H1 (cell line): ENCODE data around the gene RHEX. TPM values are rescaled to one million over a fixed set of nuclear protein-coding genes. Genes with fewer than 3 reads are reported as not detected.

Experiments used
- CTCF ChIA-PET: fragments of 300-600 bp; sonication (Branson Sonifier 250); formaldehyde crosslinking; loops from one replicate; lab custom pipeline; 2021; ENCODE audit not compliant: partially characterized antibody; lab: Charles Lee
- POLR2A ChIA-PET: fragments of 300-600 bp; sonication (Branson Sonifier 250); formaldehyde crosslinking; loops from one replicate; lab custom pipeline; 2021; ENCODE audit warnings: inconsistent platforms; ENCODE audit not compliant: partially characterized antibody; lab: Charles Lee
- DNase-seq, 2 experiments: peaks; one replicate each; pipeline versions ENCODE4 v3.0.0 to v3.0.0-alpha.2; 2010 to 2022; ENCODE audit warnings: low spot score in 2 of 2, low read depth in 1 of 2, mixed read lengths in 1 of 2
- FAIRE-seq: peaks from 2 replicates; lab custom pipeline; 2011; peaks lifted over from hg19 to GRCh38; lab: Jason Lieb, UNC
- H2AFZ ChIP-seq: 2 replicates; pipeline ENCODE4 v1.8.1; 2012; ENCODE audit warnings: low read length, inconsistent platforms
- H2AK5ac ChIP-seq: 2 replicates; pipeline ENCODE4 v1.6.1; 2013; ENCODE audit warnings: low read depth, low read length
- H2BK120ac ChIP-seq: replicated peaks from 2 replicates; pipeline ENCODE3; 2013; ENCODE audit warnings: low read depth, low read length, inconsistent platforms
- H2BK12ac ChIP-seq: 2 replicates; pipeline ENCODE4 v1.6.1; 2013; ENCODE audit warnings: low read depth, low read length
- H2BK15ac ChIP-seq: 2 replicates; pipeline ENCODE4 v1.6.1; 2013; ENCODE audit warnings: low read length
- H2BK20ac ChIP-seq: 2 replicates; pipeline ENCODE4 v1.6.1; 2013; ENCODE audit warnings: low read length
- H2BK5ac ChIP-seq: 2 replicates; pipeline ENCODE4 v1.6.1; 2013; ENCODE audit warnings: low read depth, low read length
- H3K14ac ChIP-seq: 2 replicates; pipeline ENCODE4 v1.6.1; 2013; ENCODE audit warnings: inconsistent platforms; ENCODE audit not compliant: insufficient read length
- H3K18ac ChIP-seq: 2 replicates; pipeline ENCODE4 v1.6.1; 2013; ENCODE audit warnings: low read length; ENCODE audit errors: extremely low read depth
- H3K23ac ChIP-seq: 2 replicates; pipeline ENCODE4 v1.6.1; 2013; ENCODE audit warnings: inconsistent platforms; ENCODE audit not compliant: insufficient read length
- H3K23me2 ChIP-seq: 2 replicates; pipeline ENCODE4 v1.6.1; 2013; ENCODE audit warnings: low read depth, low read length
- H3K27ac ChIP-seq: 2 replicates; pipeline ENCODE4 v1.6.1; 2011; ENCODE audit warnings: low read depth, low read length, inconsistent platforms
- H3K27me3 ChIP-seq, 4 experiments: replicated peaks in 1 of 4; 1 replicate in 1 of 4; 2 replicates in 3 of 4; pipeline versions ENCODE4 v1.6.1 to v1.8.1; 2011 to 2013; ENCODE audit warnings: low read length in 3 of 4, mild to moderate bottlenecking in 3 of 4, inconsistent platforms in 2 of 4, mixed read lengths in 2 of 4, moderate library complexity in 1 of 4; ENCODE audit not compliant: control insufficient read depth in 3 of 4, insufficient read depth in 3 of 4; ENCODE audit errors: extremely low read depth in 1 of 4
- H3K36me3 ChIP-seq, 4 experiments: 2 replicates each; pipeline versions ENCODE4 v1.6.1 to v1.8.1; 2011 to 2013; ENCODE audit warnings: mild to moderate bottlenecking in 4 of 4, low read length in 3 of 4, moderate library complexity in 2 of 4, control low read depth in 1 of 4, inconsistent platforms in 1 of 4; ENCODE audit not compliant: insufficient read depth in 4 of 4, control insufficient read depth in 2 of 4
- H3K4ac ChIP-seq: replicated peaks from 2 replicates; pipeline ENCODE3; 2013; ENCODE audit warnings: low read length, low read depth, mixed read lengths, inconsistent platforms; ENCODE audit not compliant: insufficient read length
- H3K4me1 ChIP-seq, 4 experiments: replicated peaks in 1 of 4; 1 replicate in 1 of 4; 2 replicates in 3 of 4; pipeline versions ENCODE4 v1.6.1 to v1.8.1; 2011 to 2013; ENCODE audit warnings: low read length in 3 of 4, inconsistent platforms in 2 of 4, mixed read lengths in 1 of 4; ENCODE audit not compliant: insufficient read depth in 4 of 4, control insufficient read depth in 3 of 4
- H3K4me2 ChIP-seq, 2 experiments: 2 replicates each; pipeline versions ENCODE4 v1.6.1 to v1.8.1; 2011 to 2013; ENCODE audit warnings: low read depth in 2 of 2, low read length in 2 of 2, control low read depth in 1 of 2, inconsistent platforms in 1 of 2, mild to moderate bottlenecking in 1 of 2; ENCODE audit not compliant: insufficient read depth in 1 of 2
- H3K4me3 ChIP-seq, 4 experiments: fragments of 200-600, 300-600 bp in 1 of 4; sonication (generic), shearing (Covaris generic), sonication (Bioruptor Twin) in 1 of 4; 2 replicates each; pipeline versions ENCODE4 v1.5.1 to v1.8.1; 2011 to 2016; ENCODE audit warnings: low read length in 4 of 4, low read depth in 3 of 4, control low read depth in 2 of 4, inconsistent platforms in 2 of 4, mild to moderate bottlenecking in 2 of 4, mixed read lengths in 1 of 4, moderate library complexity in 1 of 4; ENCODE audit not compliant: insufficient read depth in 2 of 4; ENCODE audit errors: extremely low read depth in 1 of 4
- H3K56ac ChIP-seq: replicated peaks from 2 replicates; pipeline ENCODE3; 2013; ENCODE audit warnings: low read depth, mild to moderate bottlenecking, mixed read lengths, low read length, inconsistent platforms; ENCODE audit not compliant: insufficient read length
- H3K79me1 ChIP-seq: 2 replicates; pipeline ENCODE4 v1.6.1; 2013; ENCODE audit warnings: low read depth, low read length, control low read depth
- H3K79me2 ChIP-seq, 2 experiments: 2 replicates each; pipeline versions ENCODE4 v1.6.1 to v1.8.1; 2012 to 2013; ENCODE audit warnings: low read length in 2 of 2, mild to moderate bottlenecking in 2 of 2, inconsistent platforms in 1 of 2; ENCODE audit not compliant: insufficient read depth in 2 of 2, control insufficient read depth in 1 of 2
- H3K9ac ChIP-seq, 4 experiments: replicated peaks in 1 of 4; 1 replicate in 1 of 4; 2 replicates in 3 of 4; pipeline versions ENCODE4 v1.6.1 to v1.8.1; 2011 to 2013; ENCODE audit warnings: low read depth in 3 of 4, low read length in 3 of 4, control low read depth in 2 of 4, mild to moderate bottlenecking in 2 of 4, moderate library complexity in 2 of 4, inconsistent platforms in 1 of 4; ENCODE audit errors: extremely low read depth in 1 of 4
- H3K9me3 ChIP-seq, 2 experiments: 2 replicates each; pipeline versions ENCODE4 v1.6.1 to v1.8.1; 2012 to 2013; ENCODE audit warnings: mild to moderate bottlenecking in 2 of 2, moderate library complexity in 2 of 2, control low read depth in 1 of 2, inconsistent platforms in 1 of 2, low read depth in 1 of 2, low read length in 1 of 2, mixed read lengths in 1 of 2; ENCODE audit not compliant: insufficient read depth in 2 of 2
- H4K20me1 ChIP-seq, 2 experiments: replicated peaks in 1 of 2; 2 replicates each; pipeline versions ENCODE3 to v1.8.1; 2011 to 2013; ENCODE audit warnings: inconsistent platforms in 2 of 2, low read length in 2 of 2, mild to moderate bottlenecking in 1 of 2; ENCODE audit not compliant: insufficient read depth in 2 of 2, control insufficient read depth in 1 of 2
- H4K5ac ChIP-seq: 2 replicates; pipeline ENCODE4 v1.6.1; 2013; ENCODE audit warnings: low read length, low read depth, mixed read lengths, inconsistent platforms; ENCODE audit not compliant: insufficient read length
- H4K8ac ChIP-seq: 2 replicates; pipeline ENCODE4 v1.8.0; 2013; ENCODE audit warnings: mild to moderate bottlenecking, moderate library complexity, low read length, inconsistent platforms; ENCODE audit not compliant: insufficient read depth; ENCODE audit errors: extremely low read depth
- H4K91ac ChIP-seq: replicated peaks from 2 replicates; pipeline ENCODE3; 2013; ENCODE audit warnings: low read length, mixed read lengths, inconsistent platforms; ENCODE audit not compliant: insufficient read length
- ASH2L ChIP-seq: fragments of 200-600, 300-600 bp; sonication (generic); IDR thresholded peaks from one replicate; pipeline ENCODE4 v1.7.1; 2017; ENCODE audit warnings: low read length
- FOSL1 ChIP-seq: IDR thresholded peaks from 2 replicates; pipeline ENCODE4 v1.6.1; 2011; ENCODE audit warnings: mild to moderate bottlenecking, low read depth, low read length, moderate library complexity; ENCODE audit not compliant: insufficient read depth
- JUN ChIP-seq: IDR thresholded peaks from 2 replicates; pipeline ENCODE4 v1.6.1; 2011; ENCODE audit warnings: low read depth, mild to moderate bottlenecking, improper control_type of control experiment, low read length
- KDM4A ChIP-seq: IDR thresholded peaks from one replicate; pipeline ENCODE4 v1.7.1; 2012; ENCODE audit warnings: low read depth, mild to moderate bottlenecking, moderate library complexity, low read length, inconsistent platforms; ENCODE audit not compliant: severe bottlenecking
- KDM5A ChIP-seq: fragments of 200-600 bp; IDR thresholded peaks from 2 replicates; pipeline ENCODE4 v1.7.1; 2012; ENCODE audit warnings: mild to moderate bottlenecking, low read length, inconsistent platforms, mixed read lengths
- RBBP5 ChIP-seq: IDR thresholded peaks from 2 replicates; pipeline ENCODE4 v1.7.1; 2012; ENCODE audit warnings: low read depth, mild to moderate bottlenecking, inconsistent platforms, low read length, moderate library complexity, borderline replicate concordance
- RNF2 ChIP-seq: fragments of 200-900, 300-1000 bp; sonication (generic); IDR thresholded peaks from 2 replicates; pipeline ENCODE4 v1.7.1; 2016; ENCODE audit warnings: borderline replicate concordance, low read depth, mild to moderate bottlenecking, antibody characterized with exemption, low read length; ENCODE audit not compliant: poor library complexity, severe bottlenecking; ENCODE audit errors: missing control alignments
- SP1 ChIP-seq: IDR thresholded peaks from 2 replicates; pipeline ENCODE4 v1.6.1; 2011; ENCODE audit warnings: low read depth, low read length
- SRF ChIP-seq: IDR thresholded peaks from 2 replicates; pipeline ENCODE4 v1.6.1; 2011; ENCODE audit warnings: mild to moderate bottlenecking, low read depth, low read length, moderate library complexity
- polyA plus RNA-seq, 7 experiments: library from polyadenylated mRNA; depleted of rRNA in 3 of 7; stranded (reverse) in 5 of 7; unstranded in 2 of 7; fragments of >200 nt in 5 of 7; fragments of 200-250 nt in 2 of 7; gene quantifications; 1 replicate in 5 of 7; 2 replicates in 1 of 7; 4 replicates in 1 of 7; pipeline versions ENCODE4 v1.2.1 to v1.2.3, GENCODE V29; 2011 to 2013; ENCODE audit warnings: missing spikeins in 2 of 7, mixed read lengths in 2 of 7
- total RNA-seq: library from RNA; stranded (reverse); fragmentation: NEBNext Ultra II Directional; extraction: Animal tissue kit (Norgen Biotek cat#: 25700); gene quantifications from 2 replicates; pipeline ENCODE4 v1.2.1, GENCODE V29; 2021
- TF ChIP-seq, protein P1 (sequence below): IDR thresholded peaks from 2 replicates; pipeline ENCODE4 v1.6.1; 2011; ENCODE audit warnings: low read depth, mild to moderate bottlenecking, low read length; ENCODE audit not compliant: insufficient read depth
- TF ChIP-seq, protein P2 (sequence below), 3 experiments: IDR thresholded peaks; 1 replicate in 2 of 3; 2 replicates in 1 of 3; pipeline versions ENCODE4 v1.5.1 to v1.6.1; 2011; ENCODE audit warnings: low read length in 3 of 3, mild to moderate bottlenecking in 3 of 3, inconsistent platforms in 2 of 3, low read depth in 1 of 3, moderate library complexity in 1 of 3; ENCODE audit not compliant: insufficient read depth in 1 of 3; ENCODE audit errors: control extremely low read depth in 1 of 3

The RHEX gene
- total and polyA plus RNA-seq, 2 of the 8 experiments (the other 6 are each of a cell fraction or from before 2014, with no cell fraction given): not detected

DNA sequence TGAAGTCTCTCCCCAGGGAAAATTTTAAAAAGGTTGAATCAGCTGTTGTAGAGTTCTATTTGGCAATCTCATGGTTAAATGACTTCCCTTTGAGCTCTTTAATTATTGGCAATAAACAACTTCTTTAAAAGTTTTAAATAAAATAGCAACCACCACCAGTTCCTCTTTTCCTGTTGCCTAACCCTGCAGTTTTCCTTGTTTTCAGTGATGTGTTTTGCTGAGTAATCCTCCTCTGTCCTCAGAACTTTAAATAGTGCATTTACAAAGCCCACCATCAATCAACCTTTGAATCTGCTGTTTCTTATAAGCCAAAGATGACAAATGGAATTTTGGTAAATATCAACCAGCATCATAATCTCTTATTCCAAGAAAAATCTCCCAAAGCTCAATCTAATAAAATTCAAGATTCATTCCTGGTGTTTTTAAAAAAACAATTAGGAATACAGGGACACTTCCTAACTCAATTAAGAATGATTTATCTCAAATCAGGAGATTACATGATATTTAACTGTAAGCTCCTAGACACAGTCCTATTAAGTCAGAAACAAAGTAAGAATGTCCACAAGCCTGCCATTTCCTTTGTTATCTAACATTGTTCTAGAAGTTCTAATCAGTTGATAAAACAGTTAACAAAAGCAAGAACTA, 49.4 kb downstream of the RHEX start:
- no peak overlapping the region for H3K23ac ChIP-seq
- H3K23me2 ChIP-seq: no peaks in the 10 kb centered on the region
- H3K36me3 ChIP-seq: no peaks in the 10 kb centered on the region
- no peak overlapping the region for H3K14ac ChIP-seq
- H3K4ac ChIP-seq: no peak overlapping the region
- H2BK12ac ChIP-seq: no peak overlapping the region
- no peaks in the 10 kb centered on the region; a peak in 1 of 7 replicates for H3K4me1 ChIP-seq
- POLR2A ChIA-PET: no interaction called here
- H3K27ac ChIP-seq: no peak overlapping the region
- no peaks in the 10 kb centered on the region for H3K9me3 ChIP-seq
- no peaks in the 10 kb centered on the region for H3K27me3 ChIP-seq
- no peaks in the 10 kb centered on the region for H3K79me1 ChIP-seq
- no peak overlapping the region for H2BK15ac ChIP-seq
- no peak overlapping the region for H2BK5ac ChIP-seq
- no peak overlapping the region for H3K18ac ChIP-seq
- DNase-seq (no peak), FAIRE-seq (no peak)
- no peak overlapping the region for H2AFZ ChIP-seq
- H4K8ac ChIP-seq: no peak overlapping the region; the same call in 1 of the 2 replicates
- H3K9ac ChIP-seq: no peak overlapping the region
- no peak overlapping the region for H2BK20ac ChIP-seq
- CTCF ChIA-PET: interaction anchor here (0.7 to 16.5 kb wide), 11 partner anchors 8 to 120 kb away, joined by 3 to 262 read pairs (median 4); partner anchors contain the start of gene CTSE
- H2AK5ac ChIP-seq: no peak overlapping the region
- no peak overlapping the region for H4K5ac ChIP-seq
- no peak overlapping the region for H3K4me2 ChIP-seq
- H3K4me3 ChIP-seq: no peak overlapping the region
- H4K20me1 ChIP-seq: no peaks in the 10 kb centered on the region
- H3K56ac ChIP-seq: no peak overlapping the region
- H3K79me2 ChIP-seq: no peaks in the 10 kb centered on the region
- no peak overlapping the region for H4K91ac ChIP-seq
- H2BK120ac ChIP-seq: no peak overlapping the region
- no peak for TF ChIP-seq ASH2L
- no peak for TF ChIP-seq KDM5A
- no peak for TF ChIP-seq SRF
- TF ChIP-seq, protein P1, sequence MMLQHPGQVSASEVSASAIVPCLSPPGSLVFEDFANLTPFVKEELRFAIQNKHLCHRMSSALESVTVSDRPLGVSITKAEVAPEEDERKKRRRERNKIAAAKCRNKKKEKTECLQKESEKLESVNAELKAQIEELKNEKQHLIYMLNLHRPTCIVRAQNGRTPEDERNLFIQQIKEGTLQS: no peak
- TF ChIP-seq, protein P2, sequence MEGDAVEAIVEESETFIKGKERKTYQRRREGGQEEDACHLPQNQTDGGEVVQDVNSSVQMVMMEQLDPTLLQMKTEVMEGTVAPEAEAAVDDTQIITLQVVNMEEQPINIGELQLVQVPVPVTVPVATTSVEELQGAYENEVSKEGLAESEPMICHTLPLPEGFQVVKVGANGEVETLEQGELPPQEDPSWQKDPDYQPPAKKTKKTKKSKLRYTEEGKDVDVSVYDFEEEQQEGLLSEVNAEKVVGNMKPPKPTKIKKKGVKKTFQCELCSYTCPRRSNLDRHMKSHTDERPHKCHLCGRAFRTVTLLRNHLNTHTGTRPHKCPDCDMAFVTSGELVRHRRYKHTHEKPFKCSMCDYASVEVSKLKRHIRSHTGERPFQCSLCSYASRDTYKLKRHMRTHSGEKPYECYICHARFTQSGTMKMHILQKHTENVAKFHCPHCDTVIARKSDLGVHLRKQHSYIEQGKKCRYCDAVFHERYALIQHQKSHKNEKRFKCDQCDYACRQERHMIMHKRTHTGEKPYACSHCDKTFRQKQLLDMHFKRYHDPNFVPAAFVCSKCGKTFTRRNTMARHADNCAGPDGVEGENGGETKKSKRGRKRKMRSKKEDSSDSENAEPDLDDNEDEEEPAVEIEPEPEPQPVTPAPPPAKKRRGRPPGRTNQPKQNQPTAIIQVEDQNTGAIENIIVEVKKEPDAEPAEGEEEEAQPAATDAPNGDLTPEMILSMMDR (IDR thresholded peaks at IDR 0.05; ENCODE audit: control extremely low read depth in 1 of 3, insufficient read depth in 1 of 3, low read depth in 1 of 3, low read length in 3 of 3): no peak
- TF ChIP-seq JUN: no peak
- no peak for TF ChIP-seq RNF2
- no peak for TF ChIP-seq RBBP5
- TF ChIP-seq SP1: no peak
- no peak for TF ChIP-seq FOSL1
- no peak for TF ChIP-seq KDM4A
